RWPE2 (cell line): ENCODE results near the gene FRY.

Source experiments
- ATAC-seq: fragments of 200-7000 bp; cut with Tn5 transposase; 3 replicates; pipeline ENCODE4 v1.9.1; 2021; ENCODE audit warnings: low read depth
- DNase-seq: peaks from one replicate; pipeline ENCODE4 v3.0.0-alpha.2; 2020; ENCODE audit warnings: low spot score
- H3K27ac ChIP-seq: fragments of 450-650 bp; 2 replicates; pipeline ENCODE4 v1.5.1; 2017; ENCODE audit warnings: mild to moderate bottlenecking; ENCODE audit not compliant: poor library complexity, severe bottlenecking
- H3K27me3 ChIP-seq: fragments of 250-450 bp; sonication (Bioruptor Pico); 2 replicates; pipeline ENCODE4 v1.5.1; 2021; ENCODE audit warnings: mild to moderate bottlenecking, moderate library complexity; ENCODE audit not compliant: insufficient read depth, poor library complexity, severe bottlenecking
- H3K36me3 ChIP-seq: fragments of 250-450 bp; sonication (Bioruptor Pico); 2 replicates; pipeline ENCODE4 v1.5.1; 2020; ENCODE audit warnings: low read depth, mild to moderate bottlenecking, moderate library complexity
- H3K4me1 ChIP-seq: fragments of 250-450 bp; sonication (Bioruptor Pico); 2 replicates; pipeline ENCODE4 v1.5.1; 2021; ENCODE audit warnings: mild to moderate bottlenecking, moderate library complexity; ENCODE audit not compliant: insufficient read depth, poor library complexity, severe bottlenecking
- H3K4me3 ChIP-seq: fragments of 250-450 bp; sonication (Bioruptor Pico); 2 replicates; pipeline ENCODE4 v1.5.1; 2021; ENCODE audit warnings: mild to moderate bottlenecking, moderate library complexity; ENCODE audit not compliant: severe bottlenecking
- H3K9me3 ChIP-seq: fragments of 250-450 bp; sonication (Bioruptor Pico); 2 replicates; pipeline ENCODE4 v1.5.1; 2021; ENCODE audit warnings: mild to moderate bottlenecking, moderate library complexity; ENCODE audit not compliant: severe bottlenecking
- TF ChIP-seq, protein P1 (sequence below): fragments of 450-650 bp; IDR thresholded peaks from one replicate; pipeline ENCODE4 v1.5.1; 2017; ENCODE audit warnings: mild to moderate bottlenecking, moderate library complexity; ENCODE audit not compliant: poor library complexity, severe bottlenecking

Gene FRY

DNA sequence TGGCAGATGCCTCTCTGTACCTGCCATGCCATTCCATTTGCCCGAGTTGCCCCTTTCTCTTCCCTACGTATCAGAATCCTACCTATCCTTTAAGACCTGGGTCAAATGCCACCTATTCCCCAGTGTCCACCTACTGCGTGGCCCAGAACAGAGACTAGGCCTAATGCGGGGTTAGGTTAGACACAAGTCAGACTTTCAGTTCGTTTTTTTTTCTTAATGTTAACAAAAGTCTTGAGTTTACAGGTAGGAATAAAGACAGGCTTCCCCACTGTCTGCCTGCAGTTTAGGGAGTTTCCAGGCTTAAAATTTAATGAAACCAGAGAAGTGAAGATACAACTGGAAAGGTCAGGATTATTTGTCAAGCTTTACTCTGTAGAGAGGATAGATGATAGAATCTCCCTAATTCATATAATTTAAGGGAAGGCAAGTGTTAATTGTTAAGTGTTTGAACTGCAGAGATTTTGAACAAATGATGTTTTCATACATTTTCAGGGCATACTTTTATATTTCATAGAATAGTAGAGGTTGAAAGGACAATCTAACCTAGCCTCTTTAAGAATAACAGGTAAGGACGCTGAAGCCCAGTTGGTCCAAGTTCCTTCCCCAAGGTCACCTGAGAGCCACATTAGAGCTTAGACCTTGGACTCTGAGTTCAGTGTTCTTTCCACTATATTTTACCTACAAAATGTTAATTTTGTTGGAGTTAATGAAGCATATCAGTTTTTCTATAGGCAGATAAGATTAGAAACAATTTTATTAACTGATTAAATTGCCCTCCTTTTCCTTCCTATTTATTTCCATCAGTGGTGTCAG is 35.8 kb downstream of the FRY start:
- Histone ChIP-seq H3K4me3 (no peak overlapping the region), H3K4me1 (no peaks in the 10 kb centered on the region), H3K36me3 (no peaks in the 10 kb centered on the region), H3K9me3 (no peaks in the 10 kb centered on the region), H3K27me3 (no peaks in the 10 kb centered on the region), H3K27ac (no peak overlapping the region)
- DNase-seq = no peak
- TF ChIP-seq, protein P1, sequence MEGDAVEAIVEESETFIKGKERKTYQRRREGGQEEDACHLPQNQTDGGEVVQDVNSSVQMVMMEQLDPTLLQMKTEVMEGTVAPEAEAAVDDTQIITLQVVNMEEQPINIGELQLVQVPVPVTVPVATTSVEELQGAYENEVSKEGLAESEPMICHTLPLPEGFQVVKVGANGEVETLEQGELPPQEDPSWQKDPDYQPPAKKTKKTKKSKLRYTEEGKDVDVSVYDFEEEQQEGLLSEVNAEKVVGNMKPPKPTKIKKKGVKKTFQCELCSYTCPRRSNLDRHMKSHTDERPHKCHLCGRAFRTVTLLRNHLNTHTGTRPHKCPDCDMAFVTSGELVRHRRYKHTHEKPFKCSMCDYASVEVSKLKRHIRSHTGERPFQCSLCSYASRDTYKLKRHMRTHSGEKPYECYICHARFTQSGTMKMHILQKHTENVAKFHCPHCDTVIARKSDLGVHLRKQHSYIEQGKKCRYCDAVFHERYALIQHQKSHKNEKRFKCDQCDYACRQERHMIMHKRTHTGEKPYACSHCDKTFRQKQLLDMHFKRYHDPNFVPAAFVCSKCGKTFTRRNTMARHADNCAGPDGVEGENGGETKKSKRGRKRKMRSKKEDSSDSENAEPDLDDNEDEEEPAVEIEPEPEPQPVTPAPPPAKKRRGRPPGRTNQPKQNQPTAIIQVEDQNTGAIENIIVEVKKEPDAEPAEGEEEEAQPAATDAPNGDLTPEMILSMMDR = no peak
- ATAC-seq = no peak

DNA sequence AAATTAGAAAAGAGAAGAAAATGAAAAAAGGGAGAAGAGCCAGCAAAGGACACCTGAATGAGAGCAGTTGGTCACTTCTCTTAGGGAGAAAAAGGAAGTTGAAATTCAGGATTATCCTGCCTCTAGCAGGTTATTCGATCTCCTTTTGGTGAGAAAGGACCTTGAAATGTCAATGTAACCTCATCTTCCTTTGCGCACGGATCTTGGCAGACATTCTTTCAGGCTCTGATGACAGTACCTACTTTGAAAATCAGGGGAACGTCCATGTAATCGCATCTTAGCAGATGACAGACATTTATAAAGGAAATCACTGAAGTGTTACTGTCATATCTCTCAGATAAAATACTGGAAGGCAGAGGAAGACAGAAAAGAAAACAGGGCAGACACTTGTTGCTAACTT is 36.7 kb downstream of the FRY start:
- no peak overlapping the region for H3K4me3 ChIP-seq
- no peaks in the 10 kb centered on the region for H3K27me3 ChIP-seq
- ATAC-seq (no peak), DNase-seq (no peak)
- TF ChIP-seq, protein P1 = no peak
- H3K4me1 ChIP-seq = no peaks in the 10 kb centered on the region
- H3K9me3 ChIP-seq = no peaks in the 10 kb centered on the region
- no peak overlapping the region for H3K27ac ChIP-seq
- H3K36me3 ChIP-seq = no peaks in the 10 kb centered on the region

DNA sequence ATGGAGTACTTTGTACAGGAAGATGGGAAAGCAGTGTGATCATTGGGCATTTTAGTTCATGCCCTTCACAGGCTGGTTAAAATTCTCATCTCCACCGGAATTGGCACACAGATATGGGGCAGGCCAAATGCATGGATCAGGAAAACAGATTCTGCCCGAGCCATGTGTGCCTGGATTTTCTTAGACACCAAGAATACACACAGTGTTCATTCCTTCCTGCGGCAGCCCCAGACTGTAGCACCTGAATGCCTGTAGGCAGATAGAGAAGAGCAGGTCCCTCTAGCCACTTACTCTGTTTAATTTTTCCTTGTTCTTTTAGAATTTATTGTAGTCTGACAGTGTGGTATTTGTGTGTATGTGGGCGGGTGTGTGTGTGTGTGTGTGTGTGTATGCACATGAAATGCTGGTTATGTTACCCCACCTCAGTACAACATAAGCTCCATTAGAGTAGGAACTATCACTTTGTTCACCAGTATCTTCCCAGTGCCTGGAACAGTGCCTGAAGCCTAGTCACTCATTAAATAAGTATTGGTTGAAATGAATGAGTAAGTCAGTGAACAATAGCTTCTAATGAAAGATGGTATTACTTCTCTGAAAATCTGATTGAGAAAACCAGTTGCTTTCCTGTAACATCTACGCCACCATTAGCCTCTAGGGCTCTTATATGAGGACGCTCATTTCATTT is 41.7 kb downstream of the FRY start:
- no peaks in the 10 kb centered on the region for H3K27me3 ChIP-seq
- no peaks in the 10 kb centered on the region for H3K4me1 ChIP-seq
- H3K4me3 ChIP-seq = no peak overlapping the region
- H3K36me3 ChIP-seq = no peaks in the 10 kb centered on the region
- no peak overlapping the region for H3K27ac ChIP-seq
- TF ChIP-seq, protein P1 = no peak
- H3K9me3 ChIP-seq = no peaks in the 10 kb centered on the region
- DNase-seq (no peak), ATAC-seq (no peak)

GRCh38 chr13:32075170-32075851 is 43.7 kb downstream of the FRY start:
- H3K9me3 ChIP-seq = no peaks in the 10 kb centered on the region
- H3K36me3 ChIP-seq = no peaks in the 10 kb centered on the region
- H3K4me3 ChIP-seq = no peak overlapping the region
- DNase-seq = no peak
- ATAC-seq = no peak
- H3K4me1 ChIP-seq = no peaks in the 10 kb centered on the region
- TF ChIP-seq, protein P1 = no peak
- H3K27me3 ChIP-seq = no peaks in the 10 kb centered on the region
- H3K27ac ChIP-seq = no peak overlapping the region
